CD4-positive, alpha-beta T cell (primary cell): ENCODE data around the gene PURA. TPM values are rescaled to one million over a fixed set of nuclear protein-coding genes. Genes with fewer than 3 reads are reported as not detected.

Source experiments
- ATAC-seq: fragments of 200-7000 bp; cut with Tn5 transposase; one replicate; pipeline ENCODE4 v1.10.0; 2022; ENCODE audit warnings: mild to moderate bottlenecking; ENCODE audit not compliant: poor library complexity
- CTCF ChIA-PET: fragments of 350-600 bp; sonication (Branson Sonifier 250); formaldehyde crosslinking; loops from one replicate; lab custom pipeline; 2021; ENCODE audit warnings: antibody characterized with exemption, inconsistent platforms; lab: Charles Lee
- POLR2A ChIA-PET: fragments of 350-600 bp; sonication (Branson Sonifier 250); formaldehyde crosslinking; loops from one replicate; lab custom pipeline; 2021; ENCODE audit warnings: antibody characterized with exemption, inconsistent platforms; lab: Charles Lee
- DNase-seq, 14 experiments: peaks; one replicate each; pipeline ENCODE4 v3.0.0-alpha.2; 2013 to 2020; ENCODE audit warnings: mixed read lengths in 2 of 14
- H3K27ac ChIP-seq, 2 donors: one replicate each; pipeline versions ENCODE4 v1.5.1 to v1.7.0; 2013; ENCODE audit warnings: low read length in 2 of 2, low read depth in 1 of 2, mild to moderate bottlenecking in 1 of 2
- H3K27me3 ChIP-seq, 2 experiments: 1 replicate in 1 of 2; 2 replicates in 1 of 2; pipeline versions ENCODE4 v1.6.1 to v1.7.0; 2013; ENCODE audit warnings: low read length in 2 of 2, control low read depth in 1 of 2, mild to moderate bottlenecking in 1 of 2, moderate library complexity in 1 of 2; ENCODE audit not compliant: insufficient read depth in 2 of 2, control insufficient read depth in 1 of 2
- H3K36me3 ChIP-seq: one replicate; pipeline ENCODE4 v1.6.1; 2013; ENCODE audit warnings: low read length, control low read depth; ENCODE audit not compliant: insufficient read depth
- H3K4me1 ChIP-seq: one replicate; pipeline ENCODE4 v1.6.1; 2013; ENCODE audit warnings: low read length, control low read depth; ENCODE audit not compliant: insufficient read depth
- H3K4me3 ChIP-seq: one replicate; pipeline ENCODE4 v1.5.1; 2013; ENCODE audit warnings: mild to moderate bottlenecking, low read length, moderate library complexity
- H3K9me3 ChIP-seq, 2 experiments: 1 replicate in 1 of 2; 2 replicates in 1 of 2; pipeline versions ENCODE4 v1.6.1 to v1.7.0; 2013; ENCODE audit warnings: low read length in 2 of 2, mild to moderate bottlenecking in 2 of 2, control low read depth in 1 of 2, moderate library complexity in 1 of 2; ENCODE audit not compliant: control insufficient read depth in 1 of 2, insufficient read depth in 1 of 2
- H3K27ac Mint-ChIP-seq: one replicate; pipeline ENCODE4 v1.8.0; 2020; ENCODE audit warnings: mixed read lengths
- H3K27me3 Mint-ChIP-seq: one replicate; pipeline ENCODE4 v1.8.0; 2021; ENCODE audit warnings: mixed read lengths
- H3K36me3 Mint-ChIP-seq: one replicate; pipeline ENCODE4 v1.8.0; 2021; ENCODE audit warnings: low read depth, mixed read lengths
- H3K4me1 Mint-ChIP-seq: one replicate; pipeline ENCODE4 v1.8.0; 2021; ENCODE audit warnings: low read depth, mixed read lengths
- H3K4me3 Mint-ChIP-seq: one replicate; pipeline ENCODE4 v1.8.0; 2020; ENCODE audit warnings: mild to moderate bottlenecking, mixed read lengths
- H3K9me3 Mint-ChIP-seq: one replicate; pipeline ENCODE4 v1.8.0; 2020; ENCODE audit warnings: mixed read lengths
- intact Hi-C, 2 experiments: fragments of 100-400 bp; cut with DNase I in 1 of 2; cut with micrococcal nuclease in 1 of 2; formaldehyde crosslinking; loops; one replicate each; pipeline versions ENCODE4 v1.15.1 to v1.9.0; 2023 to 2025; cut with DNase I, micrococcal nuclease
- total RNA-seq, 174 experiments: library from RNA in 2 of 174; stranded (reverse) in 2 of 174; gene quantifications; one replicate each; pipeline ENCODE4 v1.2.3 and lab custom pipeline; 2021 to 2026
- TF ChIP-seq, protein P1 (sequence below): fragments of 200-600 bp; IDR thresholded peaks from one replicate; pipeline ENCODE4 v1.8.0; 2022; ENCODE audit warnings: antibody characterized with exemption, mild to moderate bottlenecking

PURA gene
- total RNA-seq, 2 experiments from 2014 or later: 7.0 to 7.9 TPM

DNA sequence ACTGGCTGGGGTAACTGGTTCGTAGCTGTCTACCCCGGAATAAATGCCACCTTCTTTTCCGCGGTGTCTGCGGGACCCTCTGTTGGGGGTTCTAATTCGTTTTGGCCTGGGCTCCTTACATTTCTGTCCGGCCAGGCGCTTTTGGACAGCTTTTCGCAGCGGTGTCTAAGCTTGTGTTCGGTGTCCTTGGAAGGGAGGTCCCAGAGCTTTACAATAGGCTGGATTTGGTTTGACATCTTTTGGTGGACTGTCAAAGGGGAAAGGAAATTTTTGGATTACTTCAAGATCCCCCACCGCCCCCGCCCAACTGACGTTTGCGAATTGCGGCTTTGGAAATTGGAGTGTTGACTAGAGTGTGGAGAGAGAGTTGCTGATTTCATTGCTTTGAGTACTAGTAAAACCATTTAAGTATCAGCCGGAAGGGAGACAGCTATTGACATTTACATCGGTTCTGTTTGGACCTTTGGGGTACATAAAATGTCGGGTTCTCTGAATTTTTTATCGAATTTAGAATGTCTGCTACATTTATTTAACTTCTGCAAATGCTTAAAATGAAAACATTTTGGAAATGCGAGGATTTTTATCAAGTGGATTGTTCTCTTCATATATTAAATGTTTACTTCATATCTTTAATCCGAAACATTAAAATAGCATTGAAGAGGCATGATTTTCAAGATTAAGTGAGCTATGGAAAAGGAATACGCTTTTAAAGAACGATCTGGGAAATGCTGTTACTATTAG lies 4.7 kb upstream of the PURA start:
- Histone ChIP-seq H3K4me1 (peaks cover 46% of the 10 kb centered on the region), H3K27me3 (peaks cover 10 to 11% of the 10 kb centered on the region in 2 experiments), H3K4me3 (peak overlapping the region; percentile 76), H3K9me3 (no peaks in the 10 kb centered on the region), H3K36me3 (no peaks in the 10 kb centered on the region), H3K27ac (no peak overlapping the region)
- H3K36me3 Mint-ChIP-seq: peaks cover 22% of the 10 kb centered on the region
- CTCF ChIA-PET: interaction anchor here (0.9 to 7.0 kb wide), 4 partner anchors 13 to 344 kb away, joined by 3 to 52 read pairs (median 10); partner anchors contain the start of gene ANKHD1
- POLR2A ChIA-PET: interaction anchor here (1.5 to 5.0 kb wide), 5 partner anchors 9 to 1756 kb away, joined by 3 to 63 read pairs (median 4); partner anchors contain the start of gene CYSTM1
- ATAC-seq (no peak), DNase-seq (no peak)
- intact Hi-C loops: loop anchor here (2.0 to 10.0 kb wide), 8 partner anchors 33 to 526 kb away; partner anchors contain the start of genes ANKHD1 (in 1 of the 2), CD14 (in 1 of the 2), CYSTM1 (in 1 of the 2) and PFDN1 (in 1 of the 2)
- peak overlapping the region; percentile 100 for H3K27ac Mint-ChIP-seq
- no peaks in the 10 kb centered on the region for H3K9me3 Mint-ChIP-seq
- peaks cover 6% of the 10 kb centered on the region for H3K27me3 Mint-ChIP-seq
- peaks cover 75% of the 10 kb centered on the region for H3K4me1 Mint-ChIP-seq
- TF ChIP-seq, protein P1, sequence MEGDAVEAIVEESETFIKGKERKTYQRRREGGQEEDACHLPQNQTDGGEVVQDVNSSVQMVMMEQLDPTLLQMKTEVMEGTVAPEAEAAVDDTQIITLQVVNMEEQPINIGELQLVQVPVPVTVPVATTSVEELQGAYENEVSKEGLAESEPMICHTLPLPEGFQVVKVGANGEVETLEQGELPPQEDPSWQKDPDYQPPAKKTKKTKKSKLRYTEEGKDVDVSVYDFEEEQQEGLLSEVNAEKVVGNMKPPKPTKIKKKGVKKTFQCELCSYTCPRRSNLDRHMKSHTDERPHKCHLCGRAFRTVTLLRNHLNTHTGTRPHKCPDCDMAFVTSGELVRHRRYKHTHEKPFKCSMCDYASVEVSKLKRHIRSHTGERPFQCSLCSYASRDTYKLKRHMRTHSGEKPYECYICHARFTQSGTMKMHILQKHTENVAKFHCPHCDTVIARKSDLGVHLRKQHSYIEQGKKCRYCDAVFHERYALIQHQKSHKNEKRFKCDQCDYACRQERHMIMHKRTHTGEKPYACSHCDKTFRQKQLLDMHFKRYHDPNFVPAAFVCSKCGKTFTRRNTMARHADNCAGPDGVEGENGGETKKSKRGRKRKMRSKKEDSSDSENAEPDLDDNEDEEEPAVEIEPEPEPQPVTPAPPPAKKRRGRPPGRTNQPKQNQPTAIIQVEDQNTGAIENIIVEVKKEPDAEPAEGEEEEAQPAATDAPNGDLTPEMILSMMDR: no peak
- peak overlapping the region; percentile 96 for H3K4me3 Mint-ChIP-seq

GRCh38 chr5:140109759-140110645 lies 3.9 kb upstream of the PURA start:
- Histone ChIP-seq H3K27ac (no peak overlapping the region), H3K4me1 (peaks cover 52% of the 10 kb centered on the region), H3K27me3 (peaks cover 10 to 11% of the 10 kb centered on the region in 2 experiments), H3K9me3 (no peaks in the 10 kb centered on the region), H3K4me3 (no peak overlapping the region), H3K36me3 (no peaks in the 10 kb centered on the region)
- ATAC-seq (no peak), DNase-seq (no peak)
- H3K4me3 Mint-ChIP-seq: peak overlapping the region; percentile 96
- H3K9me3 Mint-ChIP-seq: no peaks in the 10 kb centered on the region
- H3K27ac Mint-ChIP-seq: peak overlapping the region; percentile 100
- H3K36me3 Mint-ChIP-seq: peaks cover 25% of the 10 kb centered on the region
- peaks cover 6% of the 10 kb centered on the region for H3K27me3 Mint-ChIP-seq
- intact Hi-C loops: loop anchor here (2.0 to 10.0 kb wide), 12 partner anchors 32 to 1535 kb away; partner anchors contain the start of genes ANKHD1 (in 1 of the 2), CD14 (in 1 of the 2), CYSTM1 (in 1 of the 2) and HSPA9 (in 1 of the 2)
- ChIA-PET CTCF (interaction anchor here (1.0 to 7.0 kb wide), 3 partner anchors 8 to 344 kb away, joined by 3 to 52 read pairs (median 3); no protein-coding TSS in a partner anchor), POLR2A (interaction anchor here (0.7 to 5.0 kb wide), 4 partner anchors 8 to 460 kb away, joined by 3 to 63 read pairs (median 3); no protein-coding TSS in a partner anchor)
- peaks cover 81% of the 10 kb centered on the region for H3K4me1 Mint-ChIP-seq
- TF ChIP-seq, protein P1: no peak

DNA sequence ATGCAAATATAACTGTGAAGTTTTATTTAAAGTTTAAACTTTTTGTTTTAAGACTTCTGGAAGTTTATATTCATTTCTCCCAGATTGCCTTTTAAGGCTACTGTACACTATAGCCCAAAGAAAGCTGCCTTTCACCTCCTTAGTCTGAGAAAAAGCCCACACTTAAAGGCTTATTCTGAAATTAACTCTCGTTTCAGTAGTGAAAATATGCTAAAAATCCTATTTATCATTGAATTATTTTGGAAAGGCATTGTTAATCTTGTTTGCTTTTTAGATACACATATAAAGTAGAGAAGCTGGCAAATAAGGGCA lies 3.3 kb upstream of the PURA start:
- peaks cover 10 to 11% of the 10 kb centered on the region in 2 experiments for H3K27me3 ChIP-seq
- H3K9me3 ChIP-seq: no peaks in the 10 kb centered on the region
- Mint-ChIP-seq H3K9me3 (no peaks in the 10 kb centered on the region), H3K36me3 (peaks cover 26% of the 10 kb centered on the region), H3K4me3 (no peak overlapping the region), H3K27me3 (peaks cover 6% of the 10 kb centered on the region), H3K4me1 (peaks cover 85% of the 10 kb centered on the region), H3K27ac (peak overlapping the region; percentile 96)
- no peak overlapping the region for H3K27ac ChIP-seq
- POLR2A ChIA-PET: interaction anchor here (0.7 to 0.9 kb wide), 2 partner anchors 34 to 459 kb away, joined by 3 read pairs; no protein-coding TSS in a partner anchor
- peaks cover 55% of the 10 kb centered on the region for H3K4me1 ChIP-seq
- H3K36me3 ChIP-seq: no peaks in the 10 kb centered on the region
- ATAC-seq: no peak
- CTCF ChIA-PET: interaction anchor here (1.0 to 7.0 kb wide), 3 partner anchors 8 to 345 kb away, joined by 3 to 52 read pairs (median 3); no protein-coding TSS in a partner anchor
- TF ChIP-seq, protein P1: no peak
- no peak for DNase-seq
- no peak overlapping the region for H3K4me3 ChIP-seq
- intact Hi-C loops: loop anchor here in 1 of 2 experiments (5.0 to 10.0 kb wide), 4 partner anchors 47 to 1536 kb away; partner anchors contain the start of genes HSPA9, SPATA24 and UBE2D2
